GM19372 (cell line): ENCODE measurements around the gene ZNF888.
A peak's percentile ranks its signal among the peaks of the same experiment; 100 is the strongest.
"Not testable (repeated sequence)": the region's sequence is repeated elsewhere in the genome, so short reads cannot be mapped to it uniquely, and the experiment has no call there.

Experiments used
- ATAC-seq: cut with Tn5 transposase; IDR thresholded peaks from one replicate; pipeline ENCODE4 v1.9.1; 2021; ENCODE audit warnings: mild to moderate bottlenecking, low read depth, moderate library complexity; ENCODE audit not compliant: unreplicated experiment

The ZNF888 gene

DNA sequence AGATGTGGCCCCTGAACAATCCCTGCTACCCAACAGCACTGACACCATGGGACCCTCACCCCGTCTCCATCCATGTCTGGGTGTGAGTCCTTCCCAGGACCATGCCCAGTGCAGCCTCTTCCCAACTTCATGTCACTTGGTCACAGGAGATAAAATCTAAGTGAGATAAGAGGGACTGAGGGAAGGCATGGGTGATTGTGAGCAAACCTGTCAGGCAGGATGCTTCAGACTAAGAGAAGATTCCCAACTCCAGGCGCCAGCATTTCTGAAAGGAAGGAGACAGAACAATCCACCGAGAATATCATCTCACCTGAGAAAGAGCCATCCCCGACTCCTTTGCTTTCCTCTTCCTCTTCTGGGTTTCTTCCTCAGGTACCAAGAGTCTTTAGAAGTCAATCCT, 33.3 kb downstream of the ZNF888 start:
- ATAC-seq = no peak

DNA sequence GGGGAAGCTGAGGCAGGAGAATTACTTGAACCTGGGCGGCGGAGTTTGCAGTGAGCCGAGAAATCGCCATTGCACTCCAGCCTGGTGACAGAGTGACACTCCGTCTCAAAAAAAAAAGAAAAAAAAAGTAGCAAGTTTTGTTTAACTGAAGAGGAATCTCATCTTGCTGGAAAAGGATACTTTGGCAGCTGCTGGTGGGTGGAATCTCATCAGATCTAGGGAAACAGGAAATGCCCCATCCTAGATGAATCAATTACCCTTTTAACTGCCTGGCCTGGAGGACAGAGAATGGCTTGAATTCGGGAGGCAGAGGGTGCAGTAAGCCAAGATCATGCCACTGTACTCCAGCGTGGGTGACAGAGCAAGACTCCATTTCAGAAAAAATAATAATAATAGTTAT, 34.2 kb downstream of the ZNF888 start:
- ATAC-seq = no peak

DNA sequence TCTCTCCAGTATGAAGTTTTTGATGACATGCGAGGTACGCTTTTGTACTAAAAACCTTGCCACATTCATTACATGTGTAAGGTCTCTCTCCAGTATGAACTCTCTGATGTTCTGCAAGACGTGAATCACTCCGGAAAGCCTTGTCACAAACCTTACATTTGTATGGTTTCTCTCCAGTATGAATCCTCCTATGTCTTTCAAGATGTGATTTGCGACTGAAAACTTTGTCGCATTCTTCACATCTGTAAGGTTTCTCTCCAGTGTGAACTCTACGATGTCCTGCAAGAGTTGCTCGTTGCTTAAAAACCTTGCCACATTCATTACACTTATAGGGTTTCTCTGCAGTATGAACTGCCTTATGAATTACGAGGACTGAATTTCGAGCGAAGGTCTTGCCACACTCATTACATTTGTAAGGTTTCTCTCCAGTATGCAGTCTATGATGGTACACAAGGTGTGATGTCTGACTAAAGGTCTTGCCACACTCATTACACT, 42.3 kb downstream of the ZNF888 start:
- ATAC-seq = no peak

DNA sequence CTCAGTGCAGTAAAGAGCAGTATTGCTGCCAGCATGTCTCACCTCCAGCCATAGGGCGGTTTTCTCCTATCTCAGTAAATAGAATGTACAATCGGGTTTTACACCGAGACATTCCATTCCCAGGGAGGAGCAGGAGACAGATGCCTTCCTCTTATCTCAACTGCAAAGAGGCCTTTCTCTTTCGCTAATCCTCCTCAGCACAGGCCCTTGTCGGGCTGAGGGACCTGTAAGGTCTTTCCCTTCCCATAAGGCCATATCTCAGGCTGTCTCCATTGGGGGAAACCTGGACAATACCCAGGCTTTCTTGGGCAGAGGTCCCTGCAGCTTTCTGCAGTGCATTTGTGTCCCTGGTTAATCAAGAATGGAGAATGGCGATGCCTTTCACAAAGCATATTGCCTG, 50.2 kb downstream of the ZNF888 start:
- not testable (repeated sequence) for ATAC-seq

DNA sequence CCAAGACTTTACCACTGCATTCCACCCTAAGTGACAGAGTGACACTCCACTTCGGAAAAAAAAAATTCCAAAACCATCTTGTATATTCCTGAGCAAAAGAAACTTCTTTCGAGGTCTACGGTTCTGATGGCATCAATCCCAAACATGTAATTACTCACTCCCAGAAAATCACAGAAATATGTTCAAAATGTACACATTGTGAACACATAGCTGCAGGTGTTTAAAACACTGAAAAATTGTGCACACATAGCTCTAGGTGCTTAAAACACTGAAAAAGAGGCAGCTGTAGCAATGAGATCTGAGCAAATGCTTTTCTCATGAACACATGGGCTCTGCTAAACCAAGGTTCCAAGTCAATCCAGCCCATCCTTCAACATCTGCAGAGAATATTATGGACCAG, 51.8 kb downstream of the ZNF888 start:
- ATAC-seq = no peak

DNA sequence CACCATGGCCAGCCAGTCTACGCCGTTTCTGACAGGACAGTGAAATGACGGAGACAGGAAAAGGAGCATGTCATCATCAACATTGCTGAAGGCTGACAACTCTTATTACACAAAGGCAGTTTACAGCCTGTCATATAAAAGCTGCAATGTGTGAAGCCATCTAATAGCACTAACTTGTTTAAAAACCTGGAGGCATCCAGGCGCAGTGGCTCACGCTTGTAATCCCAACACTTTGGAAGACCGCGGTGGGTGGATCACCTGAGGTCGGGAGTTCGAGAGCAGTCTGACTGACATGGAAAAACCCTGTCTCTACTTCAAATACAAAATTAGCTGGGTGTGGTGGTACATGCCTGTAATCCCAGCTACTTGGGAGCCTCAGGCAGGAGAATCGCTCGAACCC, 55.2 kb downstream of the ZNF888 start:
- ATAC-seq = not testable (repeated sequence)

DNA sequence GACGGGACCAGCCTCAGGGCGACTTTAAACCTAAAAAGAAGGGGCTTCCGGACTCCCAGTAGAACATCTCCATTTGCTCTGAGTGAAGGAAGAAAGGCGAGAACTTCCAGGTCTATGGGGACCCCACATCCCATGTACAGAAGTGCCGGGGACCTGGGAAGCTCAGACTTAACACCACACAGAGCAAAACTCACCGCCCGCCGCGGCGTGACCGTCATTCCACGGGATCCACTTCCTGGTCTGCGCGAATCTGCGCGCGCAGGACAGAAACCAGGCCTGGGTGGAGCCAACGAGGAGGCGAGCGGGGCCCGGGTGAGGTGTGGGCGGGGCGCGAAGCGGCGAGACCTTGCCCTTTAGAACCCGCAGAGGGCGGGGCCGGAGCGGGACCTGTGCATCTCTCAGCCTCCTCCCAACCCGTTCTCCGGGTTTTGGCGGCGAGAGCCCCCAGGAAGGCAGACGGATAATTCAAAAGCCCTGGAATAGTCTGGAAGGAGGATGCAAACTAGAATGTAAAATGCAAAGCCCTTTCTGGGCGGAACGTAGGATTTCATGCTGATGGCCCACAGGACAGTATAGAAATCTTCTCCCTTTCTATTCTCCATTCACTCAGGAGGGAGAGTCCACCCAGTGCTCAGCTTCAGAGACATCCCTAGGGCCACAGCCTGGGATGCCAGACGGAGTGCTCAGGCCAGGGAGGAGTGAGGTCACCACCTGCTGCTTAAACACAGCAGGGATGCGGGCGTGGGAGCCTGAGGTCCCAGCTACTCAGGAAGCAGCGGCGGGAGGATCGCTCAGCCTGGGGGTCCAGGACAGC, 65.6 kb downstream of the ZNF888 start, which contains the start of gene ZNF468:
Gene ZNF468, minus strand, starts transcription at position 242 of the 814 bp plus-strand sequence. CDS start 3,347 bp downstream, outside the sequence.
- ATAC-seq = peak; percentile 94

DNA sequence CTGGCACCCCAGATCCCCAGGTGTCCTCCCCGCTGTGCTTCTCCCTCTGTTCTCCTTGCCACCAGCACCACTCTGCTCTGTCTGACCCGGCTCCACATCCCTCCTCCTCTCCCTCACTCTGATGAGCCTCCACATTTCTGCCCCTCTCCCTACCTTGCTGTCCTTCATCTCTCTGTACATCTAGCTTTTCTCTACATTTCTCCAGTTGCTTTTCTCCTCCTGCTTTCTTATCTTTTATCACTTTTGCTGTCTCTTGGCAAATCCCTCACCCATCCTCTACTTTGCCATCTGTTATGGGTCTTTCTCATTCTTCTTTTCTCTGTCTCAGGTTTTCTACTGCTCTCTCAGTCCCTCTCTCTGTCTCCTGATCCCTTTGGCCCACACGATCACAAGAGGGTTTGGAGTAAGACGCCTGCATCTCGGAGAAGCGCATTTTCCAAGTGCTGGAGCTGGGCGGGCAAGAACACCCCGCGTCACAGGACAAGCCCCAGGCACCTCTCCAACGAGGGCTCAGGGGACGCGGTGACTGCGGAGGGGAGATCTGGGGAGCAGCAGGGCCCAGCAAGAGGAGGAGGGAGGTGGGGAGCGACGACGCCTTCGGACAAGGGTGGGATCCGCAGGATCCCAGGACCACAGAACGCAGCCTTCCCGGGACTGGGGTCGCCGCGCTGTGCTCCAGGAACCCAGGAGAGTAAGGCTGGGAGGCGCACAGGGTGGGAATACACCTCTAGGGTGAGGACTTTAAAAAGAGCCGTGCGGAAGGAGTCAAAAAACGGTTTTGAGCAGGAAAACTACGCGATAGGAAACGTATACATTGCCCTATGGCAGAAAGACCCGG, 66.5 kb downstream of the ZNF888 start:
- ATAC-seq = not testable (repeated sequence)
